ENCODE data around the gene AKT2.

- no peak for TF ChIP-seq CTCF (IDR thresholded peaks at IDR 0.05)
- TF ChIP-seq POLR2A (IDR thresholded peaks at IDR 0.05) = no peak
Measured at GRCh38 chr19:40239415-40240226, 45.5 kb downstream of the AKT2 start.

All from right lobe of liver (tissue), 4 donors.